Measurements from ENCODE around the gene IPCEF1.

GRCh38 chr6:154234019-154234772 is 122.4 kb downstream of the IPCEF1 start:
- TF ChIP-seq POLR2A (IDR thresholded peaks at IDR 0.05; ENCODE audit: low read depth, low read length) = no peak
- TF ChIP-seq TAF1 (IDR thresholded peaks at IDR 0.05; ENCODE audit: borderline replicate concordance, low read depth, low read length) = no peak
- no peak for TF ChIP-seq POLR2AphosphoS5 (IDR thresholded peaks at IDR 0.05; ENCODE audit: low read depth, low read length)
